ENCODE measurements around the gene A4GALT. TPM values are rescaled to one million over a fixed set of nuclear protein-coding genes. Genes with fewer than 3 reads are reported as not detected.

Gene A4GALT
- total RNA-seq, 1 experiment from 2014 or later, result 3.4 TPM

- no peak overlapping the region for H2BK20ac ChIP-seq (ENCODE audit: low read depth, low read length, poor library complexity, severe bottlenecking)
- WGBS (ENCODE audit: extremely low coverage, insufficient read length, low lambda C conversion rate), result no CpG with 5 or more reads among the region's 2 CpGs
- no peak overlapping the region for H3K27ac ChIP-seq (ENCODE audit: insufficient read length, low read depth, low read length)
- peaks cover 0 to 5% of the 10 kb centered on the region in 2 experiments; a peak in 2 of 4 replicates for H3K4me1 Mint-ChIP-seq
- H2BK120ac ChIP-seq (ENCODE audit: low read depth, low read length, poor library complexity, severe bottlenecking), result no peak overlapping the region
- no peaks in the 10 kb centered on the region for H3K79me2 ChIP-seq (ENCODE audit: insufficient read depth, low read length)
- no peak overlapping the region for H3K4me3 Mint-ChIP-seq
- H3K79me1 ChIP-seq (ENCODE audit: insufficient read depth, low read depth, low read length, poor library complexity, severe bottlenecking), result no peaks in the 10 kb centered on the region
- H2BK12ac ChIP-seq (ENCODE audit: insufficient read length, low read depth, low read length), result no peak overlapping the region
- H3K9me3 ChIP-seq (ENCODE audit: control insufficient read depth, low read depth, low read length), result no peaks in the 10 kb centered on the region
- H2BK5ac ChIP-seq (ENCODE audit: insufficient read length, low read length), result no peak overlapping the region
- H3T11ph ChIP-seq (ENCODE audit: low read length), result no peak overlapping the region
- H4K20me1 ChIP-seq (ENCODE audit: control insufficient read depth, insufficient read depth, insufficient read length), result no peaks in the 10 kb centered on the region
- H3K56ac ChIP-seq (ENCODE audit: insufficient read length, low read depth, low read length), result no peak overlapping the region
- no peak overlapping the region for H3K9ac ChIP-seq (ENCODE audit: extremely low read depth, insufficient read length, low read length)
- H3K18ac ChIP-seq (ENCODE audit: insufficient read length, low read depth, low read length), result no peak overlapping the region
- no peak for DNase-seq
- H4K8ac ChIP-seq (replicated peaks; ENCODE audit: insufficient read length, low read depth, low read length), result no peak overlapping the region
- H3K4me1 ChIP-seq (ENCODE audit: insufficient read depth, low read length), result no peaks in the 10 kb centered on the region
- no peak overlapping the region for H2AFZ ChIP-seq (ENCODE audit: low read length)
- no peak overlapping the region for H2BK15ac ChIP-seq (ENCODE audit: low read depth, low read length)
- H2AK5ac ChIP-seq (ENCODE audit: insufficient read length, low read length), result no peak overlapping the region
- H3K27ac Mint-ChIP-seq, result no peak overlapping the region; a peak in 1 of 7 replicates
- peaks cover 0 to 8% (median 0%) of the 10 kb centered on the region in 3 experiments; a peak in 2 of 7 replicates for H3K36me3 Mint-ChIP-seq (ENCODE audit: insufficient read depth in 1 of 3, low read depth in 3 of 3)
- H3K14ac ChIP-seq (ENCODE audit: insufficient read depth, low read length), result no peak overlapping the region
- H3K9me3 Mint-ChIP-seq, result peaks cover 4 to 6% of the 10 kb centered on the region in 2 experiments; a peak in 3 of 5 replicates
- no peak overlapping the region for H3K4me2 ChIP-seq (ENCODE audit: insufficient read depth, insufficient read length, low read length)
- H3K23me2 ChIP-seq (ENCODE audit: insufficient read length, low read depth, low read length, poor library complexity, severe bottlenecking), result no peaks in the 10 kb centered on the region
- no peak overlapping the region for H3K23ac ChIP-seq (ENCODE audit: insufficient read length, low read depth, low read length)
- no peak for TF ChIP-seq CTCF (conservative IDR thresholded peaks at IDR 0.05)
- H4K5ac ChIP-seq (ENCODE audit: insufficient read length, low read depth, low read length), result no peak overlapping the region
- H3K27me3 Mint-ChIP-seq (ENCODE audit: low read depth), result no peaks in the 10 kb centered on the region; the same call in 1 of the 2 replicates
- H4K91ac ChIP-seq (ENCODE audit: insufficient read length, low read depth, low read length), result no peak overlapping the region
- no peak overlapping the region for H3K4ac ChIP-seq (ENCODE audit: low read depth, low read length)
- H3K27me3 ChIP-seq (ENCODE audit: insufficient read depth, low read length), result no peaks in the 10 kb centered on the region
Measured at GRCh38 chr22:42707496-42707895, 13.2 kb downstream of the A4GALT start.
